ENCODE measurements around the gene SMU1. TPM values are rescaled to one million over a fixed set of nuclear protein-coding genes. Genes with fewer than 3 reads are reported as not detected.

The SMU1 gene
- total RNA-seq, 1 experiment from 2014 or later, result 23.2 TPM

GRCh38 chr9:33068991-33069390 is 7.5 kb downstream of the SMU1 start (continued):
- TF ChIP-seq, protein P1, sequence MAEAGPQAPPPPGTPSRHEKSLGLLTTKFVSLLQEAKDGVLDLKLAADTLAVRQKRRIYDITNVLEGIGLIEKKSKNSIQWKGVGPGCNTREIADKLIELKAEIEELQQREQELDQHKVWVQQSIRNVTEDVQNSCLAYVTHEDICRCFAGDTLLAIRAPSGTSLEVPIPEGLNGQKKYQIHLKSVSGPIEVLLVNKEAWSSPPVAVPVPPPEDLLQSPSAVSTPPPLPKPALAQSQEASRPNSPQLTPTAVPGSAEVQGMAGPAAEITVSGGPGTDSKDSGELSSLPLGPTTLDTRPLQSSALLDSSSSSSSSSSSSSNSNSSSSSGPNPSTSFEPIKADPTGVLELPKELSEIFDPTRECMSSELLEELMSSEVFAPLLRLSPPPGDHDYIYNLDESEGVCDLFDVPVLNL (CRISPR knock-in tag; IDR thresholded peaks at IDR 0.05; ENCODE audit: borderline replicate concordance, low read depth), result no peak

- Mint-ChIP-seq H3K27ac (no peak overlapping the region), H3K4me1 (no peaks in the 10 kb centered on the region), H3K36me3 (peaks cover 64% of the 10 kb centered on the region), H3K27me3 (ENCODE audit: low read depth) (no peaks in the 10 kb centered on the region), H3K4me3 (no peak overlapping the region), H3K9me3 (no peaks in the 10 kb centered on the region)
- DNase-seq (ENCODE audit: low spot score), result no peak
- ChIA-PET POLR2A (no interaction called here), CTCF (interaction anchor here (0.9 kb wide), 1 partner anchor 161 kb away, joined by 3 read pairs; no protein-coding TSS in a partner anchor)
- no peak for ATAC-seq
- TF ChIP-seq ZNF219 (CRISPR knock-in tag; IDR thresholded peaks at IDR 0.05; ENCODE audit: borderline replicate concordance) (no peak), ESRRA (CRISPR knock-in tag; IDR thresholded peaks at IDR 0.05; ENCODE audit: borderline replicate concordance) (no peak), PRRX2 (CRISPR knock-in tag; IDR thresholded peaks at IDR 0.05) (no peak), JUN (CRISPR knock-in tag; IDR thresholded peaks at IDR 0.05) (no peak), ZNF138 (CRISPR knock-in tag; conservative IDR thresholded peaks at IDR 0.05) (no peak), SP1 (CRISPR knock-in tag; conservative IDR thresholded peaks at IDR 0.05) (no peak), CREB1 (CRISPR knock-in tag; IDR thresholded peaks at IDR 0.05) (no peak), RORB (CRISPR knock-in tag; IDR thresholded peaks at IDR 0.05) (no peak), GRHL2 (CRISPR knock-in tag; IDR thresholded peaks at IDR 0.05; ENCODE audit: insufficient replicate concordance, severe bottlenecking) (no peak), NFYB (CRISPR knock-in tag; conservative IDR thresholded peaks at IDR 0.05; ENCODE audit: low read depth) (no peak), RELA (CRISPR knock-in tag; IDR thresholded peaks at IDR 0.05; ENCODE audit: borderline replicate concordance) (no peak), ZNF121 (CRISPR knock-in tag; IDR thresholded peaks at IDR 0.05) (no peak), ZNF532 (CRISPR knock-in tag; IDR thresholded peaks at IDR 0.05; ENCODE audit: borderline replicate concordance) (no peak)
- TF ChIP-seq, protein P2, sequence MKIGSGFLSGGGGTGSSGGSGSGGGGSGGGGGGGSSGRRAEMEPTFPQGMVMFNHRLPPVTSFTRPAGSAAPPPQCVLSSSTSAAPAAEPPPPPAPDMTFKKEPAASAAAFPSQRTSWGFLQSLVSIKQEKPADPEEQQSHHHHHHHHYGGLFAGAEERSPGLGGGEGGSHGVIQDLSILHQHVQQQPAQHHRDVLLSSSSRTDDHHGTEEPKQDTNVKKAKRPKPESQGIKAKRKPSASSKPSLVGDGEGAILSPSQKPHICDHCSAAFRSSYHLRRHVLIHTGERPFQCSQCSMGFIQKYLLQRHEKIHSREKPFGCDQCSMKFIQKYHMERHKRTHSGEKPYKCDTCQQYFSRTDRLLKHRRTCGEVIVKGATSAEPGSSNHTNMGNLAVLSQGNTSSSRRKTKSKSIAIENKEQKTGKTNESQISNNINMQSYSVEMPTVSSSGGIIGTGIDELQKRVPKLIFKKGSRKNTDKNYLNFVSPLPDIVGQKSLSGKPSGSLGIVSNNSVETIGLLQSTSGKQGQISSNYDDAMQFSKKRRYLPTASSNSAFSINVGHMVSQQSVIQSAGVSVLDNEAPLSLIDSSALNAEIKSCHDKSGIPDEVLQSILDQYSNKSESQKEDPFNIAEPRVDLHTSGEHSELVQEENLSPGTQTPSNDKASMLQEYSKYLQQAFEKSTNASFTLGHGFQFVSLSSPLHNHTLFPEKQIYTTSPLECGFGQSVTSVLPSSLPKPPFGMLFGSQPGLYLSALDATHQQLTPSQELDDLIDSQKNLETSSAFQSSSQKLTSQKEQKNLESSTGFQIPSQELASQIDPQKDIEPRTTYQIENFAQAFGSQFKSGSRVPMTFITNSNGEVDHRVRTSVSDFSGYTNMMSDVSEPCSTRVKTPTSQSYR (CRISPR knock-in tag; IDR thresholded peaks at IDR 0.05), result no peak
- TF ChIP-seq, protein P3, sequence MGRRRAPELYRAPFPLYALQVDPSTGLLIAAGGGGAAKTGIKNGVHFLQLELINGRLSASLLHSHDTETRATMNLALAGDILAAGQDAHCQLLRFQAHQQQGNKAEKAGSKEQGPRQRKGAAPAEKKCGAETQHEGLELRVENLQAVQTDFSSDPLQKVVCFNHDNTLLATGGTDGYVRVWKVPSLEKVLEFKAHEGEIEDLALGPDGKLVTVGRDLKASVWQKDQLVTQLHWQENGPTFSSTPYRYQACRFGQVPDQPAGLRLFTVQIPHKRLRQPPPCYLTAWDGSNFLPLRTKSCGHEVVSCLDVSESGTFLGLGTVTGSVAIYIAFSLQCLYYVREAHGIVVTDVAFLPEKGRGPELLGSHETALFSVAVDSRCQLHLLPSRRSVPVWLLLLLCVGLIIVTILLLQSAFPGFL (CRISPR knock-in tag; IDR thresholded peaks at IDR 0.05; ENCODE audit: borderline replicate concordance), result no peak
- TF ChIP-seq, protein P4, sequence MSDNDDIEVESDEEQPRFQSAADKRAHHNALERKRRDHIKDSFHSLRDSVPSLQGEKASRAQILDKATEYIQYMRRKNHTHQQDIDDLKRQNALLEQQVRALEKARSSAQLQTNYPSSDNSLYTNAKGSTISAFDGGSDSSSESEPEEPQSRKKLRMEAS (CRISPR knock-in tag; IDR thresholded peaks at IDR 0.05), result no peak
These were observed 11.1 kb downstream of the SMU1 start for GRCh38 chr9:33065157-33066076.

Measured in WTC11 (cell line).